Measurements from ENCODE around the gene SRGAP2B.
"Not testable (repeated sequence)": the region's sequence is repeated elsewhere in the genome, so short reads cannot be mapped to it uniquely, and the experiment has no call there.

Gene SRGAP2B

DNA sequence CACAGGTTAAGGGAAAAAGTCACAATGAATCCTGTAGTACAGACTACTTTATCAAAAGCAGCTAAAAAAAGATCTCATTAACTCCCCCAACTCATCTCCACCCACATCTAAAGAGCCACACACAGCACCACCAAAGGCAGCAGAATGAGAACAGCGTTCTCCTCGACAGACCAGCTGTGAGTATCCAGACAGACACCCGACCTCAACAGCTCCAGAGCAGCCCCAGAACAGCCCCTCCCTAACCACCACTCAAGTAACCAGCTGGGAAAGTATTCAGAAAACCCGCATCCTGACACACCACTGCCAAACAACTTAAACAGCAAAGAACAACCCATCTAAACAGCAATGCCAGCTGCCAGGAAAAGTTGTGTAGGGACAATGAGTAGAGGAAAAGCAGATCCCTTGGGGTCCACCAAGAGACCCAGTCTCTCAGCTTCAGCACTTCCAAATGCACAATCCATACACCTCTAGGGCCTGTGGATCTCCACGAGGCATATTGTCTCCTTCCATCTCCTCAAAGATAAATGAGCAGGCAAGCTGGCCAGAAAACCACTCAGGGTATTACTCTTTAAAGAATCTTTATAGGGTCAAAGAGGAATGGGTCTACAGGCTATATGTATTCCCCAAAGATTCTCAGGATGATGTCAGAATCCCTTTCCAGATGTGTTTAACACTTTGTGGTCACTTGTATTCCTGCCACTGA, 49.4 kb downstream of the SRGAP2B start:
- DNase-seq (ENCODE audit: low read depth, low spot score): not testable (repeated sequence)

- not testable (repeated sequence) for DNase-seq (ENCODE audit: low read depth, low spot score)
Measured at GRCh38 chr1:145041519-145041918, 53.6 kb downstream of the SRGAP2B start.

GRCh38 chr1:145036019-145036418, 59.1 kb downstream of the SRGAP2B start:
- not testable (repeated sequence) for DNase-seq (ENCODE audit: low read depth, low spot score)

DNA sequence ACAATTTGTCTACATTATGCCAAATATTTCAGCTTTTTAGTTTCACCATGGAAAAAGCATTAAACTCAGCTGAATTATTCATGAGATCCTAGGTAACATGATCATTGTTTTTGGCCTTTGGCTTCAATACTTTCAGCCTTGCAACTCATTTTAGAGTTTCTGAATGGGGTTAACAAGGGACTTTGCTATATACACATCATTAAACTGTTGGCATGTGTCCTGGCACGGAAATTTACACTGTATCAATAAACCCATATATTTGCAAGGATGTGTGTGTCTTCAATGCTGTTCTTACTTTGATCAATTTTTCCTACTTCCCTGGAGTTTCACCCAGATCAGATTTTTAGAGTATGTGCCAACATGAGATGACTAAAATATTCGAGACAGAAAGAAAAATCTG, 61.6 kb downstream of the SRGAP2B start:
- DNase-seq (ENCODE audit: low read depth, low spot score): not testable (repeated sequence)

GRCh38 chr1:145027251-145027650, 67.9 kb downstream of the SRGAP2B start:
- not testable (repeated sequence) for DNase-seq (ENCODE audit: low read depth, low spot score)

DNA sequence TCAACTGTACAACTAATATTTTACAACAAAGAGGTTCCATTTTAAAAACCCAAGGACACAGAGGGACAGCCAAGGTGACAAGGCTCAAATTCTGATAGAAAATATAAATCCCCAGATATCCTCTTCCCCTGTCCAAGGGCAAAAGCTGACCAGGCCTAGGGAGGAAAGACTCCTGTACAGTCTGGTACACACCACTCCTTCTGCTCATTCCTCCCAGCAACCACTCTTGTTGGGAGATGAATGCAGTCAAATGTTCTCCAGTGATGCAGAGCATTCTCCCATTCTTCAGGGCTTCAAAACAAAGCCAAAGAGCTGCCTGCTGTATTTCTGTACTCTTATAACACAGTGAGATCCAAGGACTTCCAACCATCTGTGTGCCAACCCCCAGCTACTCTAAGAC, 69.8 kb downstream of the SRGAP2B start:
- not testable (repeated sequence) for DNase-seq (ENCODE audit: low read depth, low spot score)

- not testable (repeated sequence) for DNase-seq (ENCODE audit: low read depth, low spot score)
Measured at GRCh38 chr1:145022259-145022658, 72.9 kb downstream of the SRGAP2B start.

DNA sequence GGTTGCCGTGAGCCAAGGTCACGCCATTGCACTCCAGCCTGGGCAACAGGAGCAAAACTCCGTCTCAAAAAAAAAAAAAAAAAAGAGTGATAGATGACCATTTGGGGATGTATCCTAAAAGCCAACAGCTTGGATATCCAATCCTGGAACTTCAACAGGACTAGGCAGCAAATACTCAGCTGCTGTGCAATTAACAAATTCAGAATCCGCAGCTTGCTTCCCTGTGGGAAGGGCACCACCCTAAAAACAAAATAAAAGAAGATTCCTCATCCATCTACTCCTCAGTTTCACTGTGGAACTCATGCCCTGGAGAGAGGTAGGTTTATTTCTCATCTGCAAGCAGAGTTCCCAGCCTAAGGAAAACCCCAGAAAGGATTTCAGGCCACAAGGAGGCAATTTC, 73.4 kb downstream of the SRGAP2B start:
- not testable (repeated sequence) for DNase-seq (ENCODE audit: low read depth, low spot score)

GRCh38 chr1:145019709-145020108, 75.4 kb downstream of the SRGAP2B start:
- not testable (repeated sequence) for DNase-seq (ENCODE audit: low read depth, low spot score)

DNA sequence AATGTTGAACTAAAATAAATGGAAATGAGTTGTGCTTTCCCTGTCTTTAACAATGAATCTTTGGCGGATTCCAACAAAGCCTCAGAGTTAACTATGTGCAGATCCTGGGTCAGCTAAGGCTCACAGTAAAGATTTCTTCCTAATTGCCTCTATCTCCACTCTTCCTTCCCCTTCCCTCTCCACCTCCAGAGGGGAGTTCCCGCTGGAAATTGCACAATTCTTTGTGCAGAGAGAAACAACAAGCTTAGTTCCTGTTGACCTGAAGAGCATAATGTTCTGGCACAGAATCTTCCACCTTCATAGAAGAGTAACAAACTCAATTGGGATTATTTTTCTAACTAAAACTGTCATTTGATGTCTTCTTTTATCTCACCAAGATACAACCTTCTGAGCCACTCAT, 77.4 kb downstream of the SRGAP2B start:
- DNase-seq (ENCODE audit: low read depth, low spot score): not testable (repeated sequence)

GRCh38 chr1:145016492-145016862, 78.7 kb downstream of the SRGAP2B start:
- DNase-seq (ENCODE audit: low read depth, low spot score): not testable (repeated sequence)

DNA sequence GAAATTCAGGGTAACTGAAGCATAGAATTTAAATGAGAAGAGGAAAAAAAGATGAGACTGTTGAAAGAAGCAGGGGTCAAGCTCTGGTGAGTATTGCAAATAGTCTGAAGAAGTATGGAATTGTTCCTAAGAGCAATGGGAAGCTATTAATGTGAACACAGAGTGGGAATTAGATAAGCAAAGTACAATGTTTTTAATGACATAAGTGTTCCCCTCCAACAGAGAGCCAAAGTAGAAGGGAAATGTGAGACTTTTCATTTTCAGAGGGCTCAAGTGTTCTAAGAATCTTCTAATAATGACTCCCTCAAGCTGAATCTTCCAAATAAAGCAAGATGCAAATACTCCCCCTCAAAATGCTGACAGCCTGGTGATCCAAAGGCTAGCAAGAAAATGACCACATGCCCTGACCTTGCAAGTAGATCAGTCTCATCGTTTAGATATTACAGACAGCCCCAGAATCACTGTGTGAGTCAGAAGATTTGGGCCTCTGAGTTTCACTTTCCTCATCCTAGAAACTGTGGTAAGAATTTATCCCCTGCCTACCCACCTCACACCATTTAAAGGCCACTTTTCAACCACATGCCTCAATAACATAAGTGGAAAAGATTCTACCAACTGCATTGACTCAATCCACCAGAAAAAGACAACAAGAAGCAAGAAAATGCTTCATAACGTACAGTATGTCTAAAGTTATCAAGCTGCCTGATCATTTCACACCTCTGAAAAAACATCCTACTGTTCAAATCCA, 79.2 kb downstream of the SRGAP2B start:
- DNase-seq (ENCODE audit: low read depth, low spot score): not testable (repeated sequence)

DNA sequence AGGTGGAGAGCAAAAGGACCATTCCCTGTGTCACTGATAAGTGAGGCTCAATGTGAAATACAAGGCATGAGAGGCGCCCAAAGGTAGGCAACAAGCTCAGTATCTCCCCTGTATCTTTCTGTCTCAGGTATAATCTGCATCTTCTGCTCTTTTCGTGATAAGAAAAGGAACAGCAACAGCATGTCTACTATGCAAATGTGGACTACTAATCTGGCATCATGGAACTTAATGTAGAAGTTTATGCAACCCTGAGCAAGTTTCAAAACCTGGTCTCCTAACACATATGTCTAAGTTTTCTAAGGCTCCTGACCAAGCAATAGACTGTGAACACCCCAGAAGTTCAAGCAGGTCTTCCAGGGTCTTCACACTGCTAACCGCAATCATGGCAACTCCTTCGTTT, 81.8 kb downstream of the SRGAP2B start:
- not testable (repeated sequence) for DNase-seq (ENCODE audit: low read depth, low spot score)

DNA sequence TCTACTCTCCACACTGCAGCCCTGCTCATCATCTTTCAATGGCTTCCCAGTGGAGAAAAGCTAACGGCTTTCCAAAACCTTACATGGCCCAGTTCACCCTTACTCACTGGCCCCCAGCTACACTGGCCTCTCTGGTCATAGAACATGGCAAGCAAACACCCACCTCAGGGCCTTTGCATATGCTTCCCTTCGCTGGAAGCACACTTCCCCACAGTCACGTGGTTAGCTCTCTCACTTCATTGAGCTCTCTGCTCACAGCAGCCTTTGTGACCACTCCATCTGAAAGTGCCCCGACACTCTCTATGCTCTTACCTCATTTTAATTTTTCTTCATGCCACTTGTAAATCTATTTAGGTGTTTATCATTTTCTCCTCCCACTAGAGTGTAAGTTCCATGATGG, 83.3 kb downstream of the SRGAP2B start:
- not testable (repeated sequence) for DNase-seq (ENCODE audit: low read depth, low spot score)

DNA sequence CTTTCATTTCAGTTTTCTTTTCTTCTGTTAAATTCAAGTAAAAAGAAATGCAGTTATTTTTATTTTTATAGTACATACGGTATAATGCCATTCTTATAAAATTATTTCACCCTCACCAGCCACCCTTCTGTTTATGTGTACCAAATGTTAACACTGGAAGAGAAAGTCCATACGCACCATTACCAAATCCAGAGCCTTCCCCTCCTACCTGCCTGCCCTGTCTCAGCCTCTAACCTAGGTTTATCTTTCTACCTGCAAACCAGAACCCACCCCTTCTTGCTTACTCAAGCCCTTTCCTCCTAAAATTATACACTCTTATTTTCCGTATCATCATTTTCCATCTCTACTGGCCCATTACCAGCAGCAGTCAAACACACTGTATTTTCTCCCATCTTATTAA, 84.5 kb downstream of the SRGAP2B start:
- DNase-seq (ENCODE audit: low read depth, low spot score): not testable (repeated sequence)

DNA sequence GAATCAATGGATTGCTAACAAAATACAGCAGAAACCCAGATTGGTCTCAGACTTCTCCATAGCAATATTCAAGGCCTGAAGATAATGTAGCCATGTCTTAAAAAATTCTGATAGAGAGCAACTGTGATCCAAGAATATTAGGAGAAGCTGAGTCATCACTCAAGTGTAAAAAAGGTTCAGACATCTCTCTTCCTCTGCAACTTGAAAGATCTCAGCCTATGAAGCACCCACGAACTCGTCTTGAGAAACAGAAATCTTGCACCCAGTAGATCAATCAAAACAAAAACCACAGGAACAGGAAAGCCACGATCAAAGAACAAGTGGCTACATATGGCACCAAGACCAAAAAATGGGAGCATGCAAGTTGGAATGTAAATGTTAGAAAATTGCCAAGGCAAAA, 85.2 kb downstream of the SRGAP2B start:
- DNase-seq (ENCODE audit: low read depth, low spot score): peak; percentile 0

GRCh38 chr1:145008388-145008787, 86.7 kb downstream of the SRGAP2B start:
- DNase-seq (ENCODE audit: low read depth, low spot score): not testable (repeated sequence)

- DNase-seq (ENCODE audit: low read depth, low spot score): not testable (repeated sequence)
Measured at GRCh38 chr1:145005142-145005541, 90.0 kb downstream of the SRGAP2B start.

DNA sequence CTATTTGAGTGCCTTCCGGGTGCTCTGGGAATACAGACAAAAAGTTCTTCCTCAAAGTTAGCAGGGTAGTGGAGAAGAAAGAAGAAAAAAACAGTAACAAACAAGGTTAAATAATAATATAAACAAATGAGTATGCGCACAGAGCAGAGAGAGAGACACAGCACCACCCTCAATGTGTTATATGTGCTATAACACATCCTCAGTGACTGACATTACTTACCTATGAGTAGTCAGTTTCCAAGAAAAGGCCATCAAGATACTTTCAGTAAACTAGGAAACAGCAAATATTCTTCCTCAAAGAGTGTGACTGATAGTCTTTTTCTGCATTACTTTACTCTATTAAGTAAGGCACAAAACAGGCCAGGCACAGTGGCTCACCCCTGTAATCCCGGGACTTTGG, 93.7 kb downstream of the SRGAP2B start:
- not testable (repeated sequence) for DNase-seq (ENCODE audit: low read depth, low spot score)

GRCh38 chr1:145000743-145001326, 94.3 kb downstream of the SRGAP2B start:
- not testable (repeated sequence) for DNase-seq (ENCODE audit: low read depth, low spot score)

DNA sequence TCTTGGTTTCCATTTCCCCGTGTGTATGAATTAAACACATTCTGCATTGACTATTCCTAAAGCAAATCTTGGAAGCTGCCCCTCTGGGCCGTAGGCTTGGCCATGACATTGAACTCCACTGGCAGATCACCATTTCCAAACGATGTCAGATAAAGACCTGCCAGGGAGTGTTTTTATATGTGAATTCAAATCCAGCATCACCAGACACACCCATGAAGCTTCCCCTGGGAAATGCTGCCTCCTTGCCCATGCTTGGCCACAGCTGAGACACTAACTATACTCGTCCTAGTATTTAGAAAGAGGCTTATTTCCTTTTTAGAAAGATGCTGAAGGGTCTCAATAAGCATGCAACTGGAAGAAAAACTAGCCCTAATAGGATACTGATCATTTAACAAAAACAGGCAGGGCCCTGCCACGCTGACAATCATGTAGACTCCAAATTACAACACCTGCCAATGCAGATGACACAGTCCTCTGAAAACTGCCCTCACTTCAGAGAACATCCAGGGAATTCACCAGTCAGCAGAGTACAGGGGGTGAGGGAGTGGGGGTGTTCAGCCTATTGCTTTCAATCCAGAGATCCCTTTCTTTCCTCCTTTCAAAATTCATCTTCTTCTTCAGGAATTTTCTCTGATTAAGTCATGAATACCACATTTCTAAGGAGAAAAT, 94.9 kb downstream of the SRGAP2B start:
- not testable (repeated sequence) for DNase-seq (ENCODE audit: low read depth, low spot score)

DNA sequence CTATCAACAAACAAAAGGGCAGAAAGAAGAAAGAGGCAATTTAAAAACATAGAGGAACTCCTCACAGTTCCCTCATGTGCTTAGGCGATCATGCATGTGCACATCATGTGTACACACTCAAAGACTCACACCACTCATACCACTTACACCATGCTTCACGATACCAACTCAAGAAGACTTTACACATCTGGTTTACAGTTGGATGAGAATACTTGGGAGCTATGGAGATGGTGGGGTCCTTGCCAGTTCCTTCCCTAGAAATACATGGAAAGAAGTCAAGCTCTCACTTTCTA, 96.2 kb downstream of the SRGAP2B start:
- not testable (repeated sequence) for DNase-seq (ENCODE audit: low read depth, low spot score)

Data from activated naive CD8-positive, alpha-beta T cell treated with anti-CD3 and anti-CD28 coated beads, Interleukin-2, amount 50 U/mL, for 16 hours (primary cell).